GM18511 (cell line): Measurements from ENCODE around the gene USP32.

Experiments
- ATAC-seq: cut with Tn5 transposase; IDR thresholded peaks from one replicate; pipeline ENCODE4 v1.9.1; 2021; ENCODE audit warnings: mild to moderate bottlenecking, moderate library complexity; ENCODE audit not compliant: unreplicated experiment

The USP32 gene

DNA sequence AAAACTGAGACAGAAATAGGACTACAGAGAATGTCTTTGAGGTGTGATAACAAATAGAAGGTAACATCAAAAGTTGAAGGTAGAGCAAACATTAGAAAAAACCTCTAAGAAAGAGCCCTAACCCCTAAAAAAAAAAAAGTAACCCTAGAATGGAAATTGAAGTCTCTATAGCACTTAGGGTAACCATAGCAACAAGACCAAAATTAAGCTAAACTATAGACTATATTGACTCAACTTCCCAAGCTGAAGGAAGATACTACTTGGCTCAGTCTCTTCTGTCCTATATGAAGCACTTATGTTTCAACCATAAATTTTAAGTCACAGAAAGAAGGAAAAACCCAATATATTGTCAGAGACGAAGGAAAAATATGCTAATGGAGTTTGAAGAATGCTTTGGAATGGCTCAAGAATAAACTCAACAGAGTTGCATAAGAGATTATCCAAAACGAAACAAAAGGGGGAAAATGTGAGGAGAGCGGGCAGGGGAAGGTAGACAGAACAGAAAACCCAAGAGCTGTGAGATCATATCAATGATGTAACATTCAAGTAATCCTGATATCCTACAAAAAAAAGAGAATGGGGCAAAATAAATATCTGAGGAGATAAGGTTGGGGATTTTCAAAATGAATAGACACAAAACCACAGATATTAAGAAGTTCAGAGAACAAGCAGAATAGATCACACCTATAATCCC, 88.4 kb downstream of the USP32 start:
- ATAC-seq = no peak

DNA sequence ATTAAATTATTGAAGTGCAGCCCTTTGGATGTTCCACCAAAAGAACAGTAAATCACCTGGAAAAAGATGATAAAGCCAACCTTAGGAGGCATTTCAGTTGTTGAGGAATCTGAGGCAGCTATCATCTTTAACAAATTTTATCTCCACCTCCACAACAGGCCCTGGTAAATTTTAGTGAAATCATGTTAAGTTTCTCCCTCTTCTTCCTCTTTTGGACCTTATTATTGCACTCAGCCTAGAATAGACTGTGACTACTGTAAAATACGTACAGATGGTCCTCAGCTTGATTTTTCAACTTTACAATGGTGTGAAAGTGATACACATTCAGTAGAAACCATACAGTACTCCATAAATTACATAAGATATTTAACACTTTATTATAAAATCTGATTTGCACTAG, 90.3 kb downstream of the USP32 start:
- ATAC-seq = no peak

- ATAC-seq = no peak
These were observed 91.0 kb downstream of the USP32 start for GRCh38 chr17:60300949-60301348.

DNA sequence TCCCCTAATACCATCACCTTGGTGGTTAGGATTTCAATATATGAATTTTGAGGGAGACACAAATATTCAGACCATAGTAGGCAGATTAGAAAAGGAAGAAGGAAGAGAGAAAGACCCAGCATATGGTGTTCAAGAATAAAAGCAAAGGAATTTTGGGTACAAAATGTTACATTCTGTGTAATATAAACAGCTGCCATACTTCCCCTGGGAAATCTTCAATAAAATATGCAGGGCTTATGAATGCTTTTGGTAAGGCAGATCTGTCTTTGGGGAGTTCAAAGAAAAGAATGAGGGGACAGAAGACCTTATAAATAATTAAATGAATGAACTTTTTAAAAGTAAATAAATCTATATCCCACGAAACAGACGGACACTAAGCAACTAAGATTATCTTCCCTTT, 91.9 kb downstream of the USP32 start:
- no peak for ATAC-seq

GRCh38 chr17:60297760-60298401, 94.1 kb downstream of the USP32 start:
- no peak for ATAC-seq

- no peak for ATAC-seq
These were observed 95.8 kb downstream of the USP32 start for GRCh38 chr17:60296177-60296576.

GRCh38 chr17:60293580-60294335, 98.2 kb downstream of the USP32 start:
- ATAC-seq = no peak

GRCh38 chr17:60292697-60293096, 99.2 kb downstream of the USP32 start:
- ATAC-seq = no peak

GRCh38 chr17:60284709-60285108, 107.2 kb downstream of the USP32 start:
- ATAC-seq = no peak

- no peak for ATAC-seq
These were observed 108.1 kb downstream of the USP32 start for GRCh38 chr17:60283816-60284215.

- no peak for ATAC-seq
These were observed 111.3 kb downstream of the USP32 start for GRCh38 chr17:60280673-60281072.

GRCh38 chr17:60278237-60278636, 113.7 kb downstream of the USP32 start:
- no peak for ATAC-seq

- ATAC-seq = no peak
These were observed 114.7 kb downstream of the USP32 start for GRCh38 chr17:60277258-60277657.

DNA sequence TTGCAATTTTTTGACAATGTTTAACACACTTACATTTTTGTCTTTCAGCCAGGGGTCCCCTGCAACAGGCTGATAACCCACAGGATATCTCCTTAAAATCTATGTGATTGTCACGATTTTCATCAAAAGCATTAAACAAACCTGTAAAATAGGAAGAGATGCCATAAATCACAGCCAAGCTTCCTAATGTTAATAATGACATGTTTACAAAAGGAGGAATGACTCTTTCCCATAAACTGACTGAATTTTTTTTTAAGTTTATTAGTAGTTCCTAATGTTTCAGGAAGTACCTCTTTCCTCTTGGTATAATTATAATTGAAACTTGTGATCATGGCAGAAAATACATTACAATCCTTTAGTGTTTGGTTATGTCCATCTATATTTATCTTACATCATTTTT, 122.5 kb downstream of the USP32 start:
- ATAC-seq = no peak

DNA sequence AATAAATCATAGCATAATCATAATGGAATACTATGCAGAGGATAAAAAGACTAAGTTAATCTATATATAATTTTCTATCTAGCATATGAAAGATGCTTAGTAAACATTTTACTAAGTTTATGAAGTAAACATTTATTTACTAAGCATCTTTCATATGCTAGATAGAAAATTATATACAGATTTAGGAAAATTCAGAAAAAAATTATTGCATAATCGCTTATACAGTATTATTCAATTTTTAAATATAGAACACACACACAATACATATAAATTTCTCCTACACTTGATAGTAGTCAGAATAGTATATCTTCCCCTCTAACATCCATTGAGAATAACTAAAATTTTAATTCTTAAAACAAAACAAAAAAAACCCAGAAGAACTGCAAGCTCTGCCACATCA, 131.4 kb downstream of the USP32 start:
- no peak for ATAC-seq

DNA sequence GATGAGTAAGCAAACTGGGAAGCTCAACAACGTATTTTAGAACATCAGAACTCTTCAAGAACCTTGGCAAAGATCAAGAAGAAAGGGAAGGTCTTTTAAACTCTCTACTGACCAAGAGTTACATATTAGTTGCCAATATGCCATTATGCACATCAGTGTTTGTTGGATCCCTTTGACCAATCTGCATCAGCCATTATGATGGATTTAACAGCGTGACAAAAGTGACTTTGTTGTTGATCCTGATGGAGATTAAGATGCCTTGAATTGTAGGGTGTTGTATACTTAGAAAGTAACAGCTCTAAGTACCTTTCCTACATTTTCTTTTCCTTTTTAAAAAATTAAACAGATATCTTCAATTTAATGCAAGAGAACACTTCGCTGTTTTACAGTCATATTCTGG, 133.6 kb downstream of the USP32 start:
- no peak for ATAC-seq

DNA sequence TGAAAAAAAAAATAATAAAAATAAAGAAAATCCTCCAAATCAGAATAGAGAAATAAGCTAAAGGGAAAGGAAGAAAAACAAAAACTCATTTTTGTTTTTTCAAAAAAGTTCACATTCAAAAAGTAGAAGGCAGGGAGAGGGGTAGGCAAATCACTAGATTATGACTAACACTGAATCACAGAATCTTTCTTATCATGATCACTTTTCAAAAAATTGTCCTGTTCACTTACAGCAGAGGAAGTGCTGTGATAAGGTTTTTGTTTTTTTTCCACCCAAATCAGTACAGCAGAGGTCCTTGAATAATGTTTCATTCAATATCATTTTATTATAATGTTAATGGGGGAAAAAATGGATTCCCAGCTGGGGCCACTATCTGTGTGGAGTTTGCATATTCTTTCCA, 135.8 kb downstream of the USP32 start:
- ATAC-seq = no peak

DNA sequence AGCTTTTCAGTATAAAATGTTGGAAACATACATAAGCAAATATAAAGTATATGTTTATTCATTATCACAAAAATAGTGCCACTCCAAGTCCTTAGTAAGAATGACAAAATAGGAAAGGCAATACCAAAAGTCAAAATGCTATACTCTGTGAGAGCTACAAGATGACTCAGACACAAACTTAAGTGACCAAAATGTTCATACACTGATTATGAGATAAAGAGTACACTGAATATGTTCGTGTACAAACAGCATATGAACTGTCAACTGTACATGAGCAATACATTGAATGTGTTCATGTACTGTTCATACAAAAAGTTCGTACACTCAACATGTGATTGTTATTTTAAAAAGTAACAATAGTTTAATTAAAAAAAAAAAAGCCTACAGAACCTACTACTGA, 138.9 kb downstream of the USP32 start:
- ATAC-seq = no peak

GRCh38 chr17:60252459-60252858, 139.5 kb downstream of the USP32 start:
- ATAC-seq = no peak

DNA sequence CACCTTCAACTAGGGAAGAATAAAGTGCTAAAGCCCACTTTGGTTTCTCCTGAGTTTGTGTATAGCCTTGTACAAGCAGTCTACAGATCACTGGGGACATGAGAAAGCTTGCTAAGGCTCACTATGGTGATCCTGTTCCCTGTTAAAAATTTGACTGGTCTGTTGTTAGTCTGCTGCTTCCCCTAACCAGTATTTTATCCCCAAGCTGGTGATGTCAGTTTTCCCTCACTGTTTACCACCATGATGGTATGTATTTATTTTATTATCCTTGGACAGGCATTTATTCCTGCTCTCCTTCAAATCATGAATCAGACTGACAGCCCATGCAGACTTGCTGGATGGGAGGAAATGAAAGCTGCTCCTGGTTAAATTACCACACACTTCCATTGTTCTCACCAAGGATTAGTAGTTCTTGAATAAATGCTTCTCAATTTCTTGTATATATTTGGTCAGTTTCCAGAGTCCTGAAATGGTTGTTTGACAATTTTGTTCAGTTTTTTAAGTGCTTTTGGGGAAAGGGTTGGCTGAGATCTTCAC, 142.6 kb downstream of the USP32 start:
- ATAC-seq = no peak

DNA sequence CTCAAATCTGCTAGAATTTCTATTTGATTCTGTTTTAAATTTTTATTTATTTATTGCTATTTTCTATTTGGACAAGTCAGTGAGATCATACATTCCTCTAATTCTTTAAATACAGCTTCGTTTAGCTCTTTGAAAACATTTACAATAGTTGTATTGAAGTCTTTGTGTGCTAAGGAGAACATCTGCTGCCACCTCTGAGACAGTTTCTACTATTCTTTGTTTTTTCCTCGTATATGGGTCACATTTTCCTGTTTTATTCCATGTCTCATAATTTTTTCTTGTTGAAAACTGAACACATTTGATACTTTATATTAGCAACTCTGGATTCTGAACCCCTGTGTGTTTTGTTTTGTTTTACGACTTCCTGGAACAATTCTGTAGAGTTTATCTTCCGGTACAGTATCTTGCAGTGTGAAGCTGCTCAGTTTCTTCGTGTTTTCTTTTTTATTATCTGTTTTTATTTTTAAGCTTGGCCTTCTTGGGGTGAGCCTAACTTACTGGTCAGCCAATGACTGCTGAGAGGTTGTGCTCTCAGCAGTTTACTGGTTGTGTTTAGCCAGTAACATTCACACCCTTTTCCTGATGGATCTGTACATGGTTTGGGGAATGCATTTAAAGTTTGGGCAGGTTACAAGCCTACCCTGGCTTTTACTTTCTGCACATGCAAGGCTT, 143.2 kb downstream of the USP32 start:
- ATAC-seq = no peak
